Stimulated activated CD4-positive, alpha-beta T cell treated with anti-CD3 and anti-CD28 coated beads, Interleukin-1b, Interleukin-23, amount 100 ng/mL, for 24 hours (primary cell): ENCODE results near the gene FBXL16.
A peak's percentile ranks its signal among the peaks of the same experiment; 100 is the strongest.

Source experiments
- DNase-seq, 4 experiments: peaks; one replicate each; pipeline ENCODE4 v3.0.0-alpha.2; 2020; ENCODE audit warnings: low read depth in 4 of 4, low spot score in 1 of 4

FBXL16 gene

GRCh38 chr16:723695-724094, 18.1 kb upstream of the FBXL16 start:
- no peak for DNase-seq

DNA sequence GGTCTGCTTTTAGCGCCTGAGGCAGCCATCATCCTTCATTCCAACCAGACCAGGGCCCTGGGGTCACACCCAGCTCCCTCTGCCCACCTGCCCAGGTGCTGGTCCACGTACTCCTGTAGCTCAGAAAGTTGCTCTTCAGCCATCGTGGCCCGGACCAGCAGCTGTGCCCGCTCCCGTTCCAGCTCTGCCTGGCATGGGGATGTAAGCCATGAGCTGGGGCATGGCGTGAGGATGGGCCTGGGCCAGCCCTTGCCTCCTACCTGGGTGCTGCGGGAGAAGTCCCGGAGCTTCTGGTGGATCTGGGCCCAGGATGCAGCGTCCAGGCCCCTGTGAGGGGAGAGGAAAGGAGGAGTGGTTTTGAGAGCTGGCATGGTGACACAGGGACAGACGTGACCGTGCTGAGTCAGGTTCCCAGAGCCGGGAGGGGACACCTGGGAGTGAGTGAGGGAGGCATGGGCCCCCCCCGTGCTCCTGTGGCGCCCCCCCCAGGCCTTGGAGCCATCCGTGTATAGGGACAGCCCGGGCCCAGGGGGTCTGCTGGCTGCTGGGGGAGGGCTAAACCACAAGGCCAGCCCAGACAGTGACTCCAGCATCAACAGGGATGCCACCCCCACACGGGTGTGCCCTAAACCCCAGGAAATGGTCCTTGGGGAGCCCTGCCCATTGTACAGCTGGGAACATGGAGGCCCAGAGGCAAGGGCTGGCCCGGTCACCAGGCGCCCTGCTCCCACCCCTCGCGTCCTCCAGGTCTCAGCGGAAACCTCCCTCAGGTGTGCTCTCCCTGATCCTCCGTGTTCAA, 17.4 kb upstream of the FBXL16 start:
- no peak for DNase-seq

- DNase-seq = no peak
Observed at GRCh38 chr16:721765-722540, 16.4 kb upstream of the FBXL16 start.

DNA sequence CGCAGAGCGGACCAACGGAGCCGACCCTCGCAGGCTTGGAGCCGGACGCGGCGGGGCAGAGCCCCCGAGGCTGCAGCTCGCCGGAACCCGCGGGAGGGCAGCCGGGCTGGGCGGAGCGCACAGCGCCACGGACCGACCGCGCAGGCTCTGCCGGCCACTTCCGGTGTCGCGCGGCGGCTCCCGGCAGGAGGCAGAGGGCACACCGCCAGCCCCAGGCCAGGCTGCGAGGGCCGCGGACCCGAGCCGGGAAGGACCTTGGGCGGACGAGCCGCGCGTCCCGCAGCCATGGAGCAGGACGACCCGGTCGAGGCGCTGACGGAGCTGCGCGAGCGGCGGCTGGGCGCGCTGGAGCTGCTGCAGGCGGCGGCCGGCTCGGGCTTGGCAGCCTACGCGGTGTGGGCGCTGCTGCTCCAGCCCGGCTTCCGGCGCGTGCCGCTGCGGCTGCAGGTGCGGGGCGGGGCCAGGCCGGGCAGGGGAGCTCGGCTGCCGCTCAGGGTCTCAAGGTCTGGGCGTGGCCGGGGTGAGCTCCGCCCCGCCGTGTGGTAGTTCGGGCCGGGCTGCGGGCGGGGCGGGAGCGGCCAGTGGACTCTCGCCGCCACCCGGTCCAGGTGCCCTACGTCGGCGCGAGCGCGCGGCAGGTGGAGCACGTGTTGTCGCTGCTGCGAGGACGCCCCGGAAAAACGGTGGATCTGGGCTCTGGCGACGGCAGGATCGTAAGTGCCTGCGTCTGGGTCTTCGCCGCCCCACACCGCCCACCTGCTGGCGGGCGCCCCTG, 15.6 kb upstream of the FBXL16 start, which contains the start of gene ANTKMT:
Gene ANTKMT (plus strand): TSS at position 157 of the 775 bp plus-strand sequence. CDS start 129 bp downstream, at position 286.
- peak in 3 of 4 experiments; percentile 50 to 80 (median 55) for DNase-seq

GRCh38 chr16:720447-720989, 14.9 kb upstream of the FBXL16 start:
- peak in 1 of 4 experiments; percentile 58 for DNase-seq

- no peak for DNase-seq
Observed at GRCh38 chr16:719815-720446, 14.3 kb upstream of the FBXL16 start.

GRCh38 chr16:718922-719321, 13.3 kb upstream of the FBXL16 start:
- no peak for DNase-seq

GRCh38 chr16:718389-718788, 12.8 kb upstream of the FBXL16 start:
- no peak for DNase-seq

DNA sequence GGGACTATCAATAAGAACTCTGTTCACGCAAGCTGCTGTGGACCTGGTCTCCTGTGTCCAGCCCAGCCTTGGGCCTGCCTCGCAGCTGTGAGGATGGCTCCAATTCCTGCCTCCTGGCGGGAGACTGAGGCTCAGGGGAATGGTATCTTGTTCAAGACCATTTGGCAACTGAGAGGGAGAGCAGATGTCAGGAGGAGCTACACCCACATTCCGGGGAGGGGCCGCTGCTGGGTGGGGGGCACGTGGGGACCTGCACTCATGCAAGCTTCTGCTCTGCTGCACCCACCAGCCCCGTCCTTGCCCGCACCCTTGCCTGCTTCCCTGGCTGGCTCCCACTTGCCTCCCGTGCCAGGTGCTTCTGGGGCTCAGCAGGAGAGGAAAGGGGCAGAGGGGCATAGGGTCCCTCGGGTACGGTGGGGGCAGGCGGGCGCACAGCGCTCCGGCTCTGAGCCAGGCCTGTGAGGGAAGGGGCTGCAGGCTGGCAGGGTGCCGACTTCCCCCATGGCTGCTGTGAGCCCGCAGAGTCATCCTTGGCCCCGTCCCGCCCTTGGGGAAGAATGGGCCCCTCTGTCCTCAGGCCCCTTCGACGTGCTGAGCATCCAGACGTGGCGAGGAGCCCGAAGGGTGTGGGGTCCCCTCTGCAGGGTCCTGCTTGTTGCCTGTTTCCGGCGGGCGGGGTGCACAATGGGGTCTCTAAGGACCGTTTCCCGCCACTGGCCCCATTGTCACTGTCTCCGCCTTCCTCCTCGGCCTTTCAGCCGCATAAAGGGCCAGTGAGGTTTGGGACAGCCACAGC, 12.0 kb upstream of the FBXL16 start:
- DNase-seq = no peak

DNA sequence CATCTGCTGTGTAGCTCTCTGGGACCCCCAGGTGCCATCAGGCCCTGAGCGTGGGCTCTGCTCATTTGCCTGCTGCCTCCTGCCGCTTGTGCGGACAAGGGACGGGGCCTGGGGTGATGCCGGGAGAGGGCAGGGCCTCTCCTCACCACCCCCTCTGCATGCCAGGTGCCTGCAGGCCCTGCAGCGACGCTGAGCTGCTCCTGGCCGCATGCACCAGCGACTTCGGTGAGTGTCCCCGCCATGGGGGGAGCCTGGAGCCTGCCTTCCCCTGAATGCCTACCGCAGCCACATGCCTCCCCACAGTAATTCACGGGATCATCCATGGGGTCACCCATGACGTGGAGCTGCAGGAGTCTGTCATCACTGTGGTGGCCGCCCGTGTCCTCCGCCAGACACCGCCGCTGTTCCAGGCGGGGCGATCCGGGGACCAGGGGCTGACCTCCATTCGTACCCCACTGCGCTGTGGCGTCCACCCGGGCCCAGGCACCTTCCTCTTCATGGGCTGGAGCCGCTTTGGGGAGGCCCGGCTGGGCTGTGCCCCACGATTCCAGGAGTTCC, 11.2 kb upstream of the FBXL16 start:
- no peak for DNase-seq

- no peak for DNase-seq
Observed at GRCh38 chr16:716200-716568, 10.6 kb upstream of the FBXL16 start.

GRCh38 chr16:715477-716199, 10.0 kb upstream of the FBXL16 start:
- DNase-seq = no peak

GRCh38 chr16:714558-715476, 9.2 kb upstream of the FBXL16 start, which contains the start of gene METRN:
Gene METRN (plus strand): TSS chr16:715118. CDS start chr16:715290, 172 bp downstream.
- DNase-seq = peak; percentile 84 to 95 (median 85)

DNA sequence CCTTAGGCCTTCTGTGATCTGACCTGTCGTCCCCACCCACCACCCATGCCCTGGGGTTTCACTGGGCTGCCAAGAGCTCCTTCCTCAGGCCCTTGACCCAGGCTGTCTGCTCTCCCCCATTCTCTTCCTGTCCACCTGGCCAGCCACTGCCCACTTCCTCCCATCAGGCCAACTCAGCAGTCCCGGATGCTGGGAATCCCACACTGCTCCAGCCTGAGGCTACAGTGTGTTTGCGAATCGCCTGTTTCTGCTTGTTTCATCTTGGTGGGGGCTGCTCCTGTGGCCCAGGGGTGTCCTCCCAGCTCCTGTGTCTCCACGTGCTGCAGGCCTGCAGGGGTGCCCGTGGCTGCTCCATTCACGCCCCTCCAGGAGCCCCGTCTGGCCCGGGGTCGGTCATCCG, 8.5 kb upstream of the FBXL16 start:
- no peak for DNase-seq

DNA sequence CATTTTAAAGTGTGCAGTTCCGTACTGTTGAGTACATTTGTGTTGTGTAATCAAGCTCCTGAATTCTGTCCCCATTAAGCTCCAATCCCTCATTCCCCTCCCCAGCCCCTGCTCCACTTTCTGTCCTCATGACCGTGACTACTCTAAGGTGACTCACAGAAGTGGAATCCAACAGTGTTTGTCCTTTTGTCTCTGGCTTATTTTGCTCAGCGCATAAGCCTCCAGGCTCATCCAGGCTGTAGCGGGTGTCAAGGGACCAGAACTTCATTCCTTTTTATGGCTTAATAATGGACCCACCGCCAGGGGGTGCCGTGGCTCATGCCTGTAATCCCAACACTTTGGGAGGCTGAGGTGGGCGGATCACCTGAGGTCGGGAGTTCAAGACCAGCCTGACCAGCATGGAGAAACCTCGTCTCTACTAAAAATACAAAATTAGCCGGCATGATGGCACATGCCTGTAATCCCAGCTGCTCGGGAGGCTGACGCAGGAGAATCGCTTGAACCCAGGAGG, 7.2 kb upstream of the FBXL16 start:
- DNase-seq = peak in 1 of 4 experiments; percentile 62

DNA sequence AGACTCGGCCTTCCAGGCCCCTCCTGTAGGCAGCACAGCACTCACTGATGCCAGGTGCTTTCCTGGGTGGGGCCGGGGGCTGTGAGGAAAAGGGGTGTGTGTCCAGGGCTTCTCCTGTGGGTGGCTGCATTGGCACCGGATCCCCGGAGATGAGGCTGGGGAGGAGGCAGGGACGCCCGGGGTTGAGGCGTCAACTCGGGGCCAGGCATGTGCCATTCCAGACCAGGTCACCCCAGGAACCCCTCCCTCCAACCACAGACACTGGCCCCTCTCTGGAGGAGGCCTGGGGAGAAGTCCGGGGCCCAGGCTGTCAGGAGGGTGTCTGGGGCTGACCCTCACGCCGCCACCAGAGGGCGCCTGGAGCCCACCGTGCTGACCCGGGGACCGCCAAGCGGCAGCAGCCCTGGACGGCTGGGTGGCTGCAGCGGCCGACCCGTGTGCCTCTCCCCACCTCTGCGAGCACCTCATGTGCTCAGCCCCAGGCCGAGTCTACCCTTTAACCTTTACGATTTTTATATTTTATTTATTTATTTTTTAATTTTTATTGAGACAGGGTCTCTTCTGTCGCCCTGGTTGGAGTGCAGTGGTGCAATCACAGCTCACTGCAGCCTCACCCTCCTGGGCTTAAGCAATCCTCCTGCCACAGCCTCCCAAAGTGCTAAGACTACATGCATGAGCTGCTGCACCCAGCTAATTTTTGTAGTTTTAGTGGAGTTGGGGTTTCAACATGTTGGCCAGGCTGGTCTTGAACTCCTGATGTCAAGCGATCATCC, 6.1 kb upstream of the FBXL16 start:
- DNase-seq = peak; percentile 68 to 75 (median 72)

DNA sequence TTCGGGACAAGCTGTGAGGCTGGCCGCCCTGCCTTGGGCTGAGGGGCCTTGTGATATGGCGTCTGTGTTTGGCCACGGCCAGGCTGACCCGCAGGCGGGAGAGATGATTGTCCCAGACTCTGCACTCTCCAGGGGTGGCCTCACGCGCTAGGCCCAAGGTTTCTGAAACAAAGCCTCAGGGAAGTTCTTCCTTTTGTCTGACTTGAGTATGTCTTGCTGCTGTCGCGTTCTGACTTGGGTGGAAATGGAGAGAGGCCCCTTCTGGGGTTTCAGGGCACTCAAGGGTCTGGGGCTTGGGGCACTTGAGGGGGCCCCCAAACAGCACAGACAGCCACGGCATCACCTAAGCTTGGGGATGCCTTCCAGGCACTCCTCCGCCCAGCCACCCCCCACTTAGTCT, 5.5 kb upstream of the FBXL16 start:
- DNase-seq = no peak
